Caco-2 (cell line): ENCODE data around the gene COL13A1. TPM values are rescaled to one million over a fixed set of nuclear protein-coding genes. Genes with fewer than 3 reads are reported as not detected.

Source experiments
- BruUV-seq: library from RNA; stranded (reverse); fragments of 400-500 nt; replicated peaks from 2 replicates; lab custom pipeline; 2021; lab: Mats Ljungman, UMichigan
- CTCF ChIA-PET: fragments of 300-600 bp; sonication (Branson Sonifier 250); formaldehyde crosslinking; loops from one replicate; lab custom pipeline; 2022; ENCODE audit warnings: antibody characterized with exemption; lab: Charles Lee
- POLR2A ChIA-PET: fragments of 300-600 bp; sonication (Branson Sonifier 250); formaldehyde crosslinking; loops from one replicate; lab custom pipeline; 2022; ENCODE audit warnings: antibody characterized with exemption; lab: Charles Lee
- DNase-seq, 2 experiments: peaks; one replicate each; pipeline versions ENCODE4 v3.0.0 to v3.0.0-alpha.2; 2020 to 2022
- H3K27me3 ChIP-seq: replicated peaks from 2 replicates; pipeline ENCODE4 v1.6.0; 2011; ENCODE audit warnings: low read length; ENCODE audit not compliant: control insufficient read depth, insufficient read depth
- H3K36me3 ChIP-seq: 2 replicates; pipeline ENCODE4 v1.5.1; 2011; ENCODE audit warnings: low read length; ENCODE audit not compliant: control insufficient read depth, insufficient read depth
- H3K4me1 ChIP-seq: fragments of 250-450 bp; sonication (Bioruptor Pico); 2 replicates; pipeline ENCODE4 v1.5.1; 2020; ENCODE audit warnings: mild to moderate bottlenecking
- H3K4me3 ChIP-seq: 2 replicates; pipeline ENCODE4 v1.5.1; 2011; ENCODE audit warnings: low read depth, mild to moderate bottlenecking, control low read depth, low read length
- H3K9me3 ChIP-seq: fragments of 250-450 bp; sonication (Bioruptor Pico); 2 replicates; pipeline ENCODE4 v1.5.1; 2020; ENCODE audit warnings: mild to moderate bottlenecking, moderate library complexity
- H3K27ac Mint-ChIP-seq: one replicate; pipeline ENCODE4 v1.8.0; 2022; ENCODE audit warnings: mixed read lengths; ENCODE audit not compliant: unreplicated experiment
- H3K27me3 Mint-ChIP-seq: one replicate; pipeline ENCODE4 v1.8.0; 2022; ENCODE audit warnings: mixed read lengths; ENCODE audit not compliant: insufficient read depth, unreplicated experiment
- H3K36me3 Mint-ChIP-seq: one replicate; pipeline ENCODE4 v1.8.0; 2022; ENCODE audit warnings: mild to moderate bottlenecking, mixed read lengths; ENCODE audit not compliant: insufficient read depth, unreplicated experiment
- H3K4me1 Mint-ChIP-seq: one replicate; pipeline ENCODE4 v1.8.0; 2022; ENCODE audit warnings: low read depth, mixed read lengths; ENCODE audit not compliant: unreplicated experiment
- H3K4me3 Mint-ChIP-seq: one replicate; pipeline ENCODE4 v1.8.0; 2022; ENCODE audit warnings: mild to moderate bottlenecking, moderate library complexity, mixed read lengths; ENCODE audit not compliant: unreplicated experiment
- H3K9me3 Mint-ChIP-seq: one replicate; pipeline ENCODE4 v1.8.0; 2022; ENCODE audit warnings: mixed read lengths; ENCODE audit not compliant: unreplicated experiment
- CTCF ChIP-seq, 2 experiments: fragments of 200-600 bp in 1 of 2; IDR thresholded peaks; 1 replicate in 1 of 2; 2 replicates in 1 of 2; pipeline versions ENCODE4 v1.5.1 to v1.8.0; 2011 to 2022; ENCODE audit warnings: antibody characterized with exemption in 1 of 2, control low read depth in 1 of 2, inconsistent platforms in 1 of 2, low read depth in 1 of 2, low read length in 1 of 2, mild to moderate bottlenecking in 1 of 2, moderate library complexity in 1 of 2; ENCODE audit not compliant: insufficient read depth in 1 of 2, severe bottlenecking in 1 of 2, unreplicated experiment in 1 of 2
- intact Hi-C: fragments of 100-400 bp; cut with micrococcal nuclease; formaldehyde crosslinking; loops from one replicate; pipeline ENCODE4 v1.10.0; 2022; ENCODE audit not compliant: unreplicated experiment
- total RNA-seq: library from RNA; stranded (reverse); gene quantifications from 2 replicates; pipeline ENCODE4 v1.2.3, GENCODE V29; 2022

COL13A1 gene
- total RNA-seq, 1 experiment from 2014 or later, result not detected

GRCh38 chr10:69810675-69811397, 9.1 kb downstream of the COL13A1 start:
- Histone ChIP-seq H3K36me3 (no peaks in the 10 kb centered on the region), H3K9me3 (no peaks in the 10 kb centered on the region), H3K4me3 (no peak overlapping the region), H3K4me1 (no peaks in the 10 kb centered on the region), H3K27me3 (peaks cover under 1% of the 10 kb centered on the region; the same call in 1 of the 2 replicates)
- CTCF ChIA-PET, result interaction anchor here (1.5 kb wide), 1 partner anchor 10 kb away, joined by 10 read pairs; the partner anchor contains the start of gene COL13A1
- H3K4me3 Mint-ChIP-seq, result no peak overlapping the region
- no peak for DNase-seq
- H3K27me3 Mint-ChIP-seq, result peaks cover 12% of the 10 kb centered on the region
- no TSS peak for BruUV-seq
- POLR2A ChIA-PET, result no interaction called here
- H3K36me3 Mint-ChIP-seq, result no peaks in the 10 kb centered on the region
- H3K4me1 Mint-ChIP-seq, result no peaks in the 10 kb centered on the region
- H3K9me3 Mint-ChIP-seq, result no peaks in the 10 kb centered on the region
- H3K27ac Mint-ChIP-seq, result no peak overlapping the region
- intact Hi-C loops, result no loop called here
- no peak for TF ChIP-seq CTCF (IDR thresholded peaks at IDR 0.05; ENCODE audit: insufficient read depth in 1 of 2, low read depth in 1 of 2, low read length in 1 of 2, severe bottlenecking in 1 of 2, unreplicated experiment in 1 of 2)

GRCh38 chr10:69813632-69814031, 11.9 kb downstream of the COL13A1 start:
- Mint-ChIP-seq H3K27me3 (peaks cover 23% of the 10 kb centered on the region), H3K4me1 (no peaks in the 10 kb centered on the region), H3K9me3 (no peaks in the 10 kb centered on the region), H3K4me3 (no peak overlapping the region), H3K36me3 (no peaks in the 10 kb centered on the region), H3K27ac (no peak overlapping the region)
- ChIA-PET CTCF (no interaction called here), POLR2A (no interaction called here)
- no TSS peak for BruUV-seq
- no peaks in the 10 kb centered on the region for H3K27me3 ChIP-seq
- no peak for TF ChIP-seq CTCF (IDR thresholded peaks at IDR 0.05; ENCODE audit: insufficient read depth in 1 of 2, low read depth in 1 of 2, low read length in 1 of 2, severe bottlenecking in 1 of 2, unreplicated experiment in 1 of 2)
- DNase-seq, result no peak
- no peaks in the 10 kb centered on the region for H3K9me3 ChIP-seq
- no peaks in the 10 kb centered on the region for H3K36me3 ChIP-seq
- intact Hi-C loops, result no loop called here
- H3K4me1 ChIP-seq, result no peaks in the 10 kb centered on the region
- H3K4me3 ChIP-seq, result no peak overlapping the region

- H3K27me3 Mint-ChIP-seq, result peaks cover 23% of the 10 kb centered on the region
- H3K27ac Mint-ChIP-seq, result no peak overlapping the region
- no peak for DNase-seq
- Histone ChIP-seq H3K27me3 (no peaks in the 10 kb centered on the region), H3K4me1 (no peaks in the 10 kb centered on the region), H3K4me3 (no peak overlapping the region), H3K36me3 (no peaks in the 10 kb centered on the region), H3K9me3 (no peaks in the 10 kb centered on the region)
- BruUV-seq, result no TSS peak
- TF ChIP-seq CTCF (IDR thresholded peaks at IDR 0.05; ENCODE audit: insufficient read depth in 1 of 2, low read depth in 1 of 2, low read length in 1 of 2, severe bottlenecking in 1 of 2, unreplicated experiment in 1 of 2), result no peak
- ChIA-PET CTCF (interaction anchor here (1.2 kb wide), 2 partner anchors 100 to 144 kb away, joined by 3 to 4 read pairs; no protein-coding TSS in a partner anchor), POLR2A (no interaction called here)
- H3K4me1 Mint-ChIP-seq, result no peaks in the 10 kb centered on the region
- H3K4me3 Mint-ChIP-seq, result no peak overlapping the region
- H3K9me3 Mint-ChIP-seq, result no peaks in the 10 kb centered on the region
- H3K36me3 Mint-ChIP-seq, result no peaks in the 10 kb centered on the region
- intact Hi-C loops, result no loop called here
Measured at GRCh38 chr10:69814251-69814650, 12.5 kb downstream of the COL13A1 start.
